SH-SY5Y (cell line): ENCODE results near the gene HOXA13.

Experiments used
- GATA2 ChIP-seq: IDR thresholded peaks from 2 replicates; pipeline ENCODE4 v1.6.1; 2011; ENCODE audit warnings: mild to moderate bottlenecking, low read depth, low read length
- GATA3 ChIP-seq: IDR thresholded peaks from 2 replicates; pipeline ENCODE4 v1.6.1; 2011; ENCODE audit warnings: low read depth, mild to moderate bottlenecking, low read length, moderate library complexity

HOXA13 gene

GRCh38 chr7:27179030-27179429 lies 20.9 kb downstream of the HOXA13 start:
- TF ChIP-seq GATA2, result no peak
- TF ChIP-seq GATA3, result no peak

- TF ChIP-seq GATA3, result no peak
- TF ChIP-seq GATA2, result no peak
These were observed 21.5 kb downstream of the HOXA13 start for GRCh38 chr7:27178366-27178765.

- TF ChIP-seq GATA2 (no peak), GATA3 (no peak)
These were observed 22.0 kb downstream of the HOXA13 start for GRCh38 chr7:27177795-27178320.

GRCh38 chr7:27176962-27177794 lies 22.7 kb downstream of the HOXA13 start:
- TF ChIP-seq GATA3 (no peak), GATA2 (no peak)

- TF ChIP-seq GATA3, result no peak
- TF ChIP-seq GATA2, result no peak
These were observed 23.4 kb downstream of the HOXA13 start for GRCh38 chr7:27176524-27176845.

- TF ChIP-seq GATA2 (no peak), GATA3 (no peak)
These were observed 24.0 kb downstream of the HOXA13 start for GRCh38 chr7:27175626-27176523.

- TF ChIP-seq GATA2 (no peak), GATA3 (no peak)
These were observed 24.8 kb downstream of the HOXA13 start for GRCh38 chr7:27174874-27175625.

- TF ChIP-seq GATA2 (no peak), GATA3 (no peak)
These were observed 25.7 kb downstream of the HOXA13 start, which contains the start of gene HOXA10 for GRCh38 chr7:27173956-27174873. TSS of gene HOXA10 (minus strand) at chr7:27174320. CDS start at chr7:27174306, 14 bp downstream.

- TF ChIP-seq GATA3 (no peak), GATA2 (no peak)
These were observed 26.4 kb downstream of the HOXA13 start for GRCh38 chr7:27173511-27173955.

GRCh38 chr7:27172823-27173510 lies 26.9 kb downstream of the HOXA13 start:
- TF ChIP-seq GATA3, result no peak
- no peak for TF ChIP-seq GATA2

GRCh38 chr7:27172315-27172774 lies 27.5 kb downstream of the HOXA13 start:
- TF ChIP-seq GATA2 (no peak), GATA3 (no peak)

GRCh38 chr7:27171637-27172314 lies 28.1 kb downstream of the HOXA13 start:
- TF ChIP-seq GATA2 (no peak), GATA3 (no peak)

GRCh38 chr7:27171325-27171636 lies 28.6 kb downstream of the HOXA13 start:
- TF ChIP-seq GATA3 (no peak), GATA2 (no peak)
